ENCODE results near the gene IRF2BP2. TPM values are rescaled to one million over a fixed set of nuclear protein-coding genes. Genes with fewer than 3 reads are reported as not detected.

The IRF2BP2 gene
- total and polyA plus RNA-seq, 2 donors (not counting 1 experiment from before 2014, with no cell fraction given): 126 to 255 TPM

- H3K27me3 ChIP-seq (replicated peaks in 1 of 4; ENCODE audit: control extremely low read depth in 1 of 4, control insufficient read depth in 3 of 4, insufficient read depth in 4 of 4, low read length in 3 of 4): no peaks in the 10 kb centered on the region
- CTCF ChIA-PET: interaction anchor here (0.5 to 10.9 kb wide), 10 partner anchors 11 to 483 kb away, joined by 3 to 157 read pairs (median 4); partner anchors contain the start of gene IRF2BP2
- Mint-ChIP-seq H3K27ac (peak overlapping the region; percentile 95), H3K9me3 (ENCODE audit: insufficient read depth) (no peaks in the 10 kb centered on the region), H3K27me3 (no peaks in the 10 kb centered on the region), H3K4me3 (peak overlapping the region; percentile 90), H3K4me1 (peaks cover 60% of the 10 kb centered on the region)
- H3K79me2 ChIP-seq (ENCODE audit: control insufficient read depth, insufficient read depth, low read length): peaks cover 43% of the 10 kb centered on the region
- H3K4me1 ChIP-seq (ENCODE audit: control insufficient read depth in 2 of 2, insufficient read depth in 2 of 2, low read length in 2 of 2): peaks cover 57 to 63% of the 10 kb centered on the region in 2 donors
- peaks cover 0 to 1% (median 0%) of the 10 kb centered on the region in 3 donors for H3K9me3 ChIP-seq (ENCODE audit: control extremely low read depth in 1 of 3, control insufficient read depth in 2 of 3, insufficient read depth in 1 of 3, low read length in 2 of 3)
- no peak for ATAC-seq (ENCODE audit: low read depth)
- intact Hi-C loops (cut with micrococcal nuclease): loop anchor here (2.0 kb wide), 1 partner anchor 410 kb away; no protein-coding TSS in a partner anchor
- peak overlapping the region; percentile 74 for H2AFZ ChIP-seq (ENCODE audit: insufficient read depth, low read depth, low read length, poor library complexity, severe bottlenecking)
- H3K27ac ChIP-seq (ENCODE audit: low read length in 2 of 2): peak overlapping the region; percentile 83 to 93
- H4K20me1 ChIP-seq (ENCODE audit: control insufficient read depth, insufficient read depth, low read length, poor library complexity, severe bottlenecking): no peaks in the 10 kb centered on the region
- peak; percentile 63 for DNase-seq
- H3K36me3 ChIP-seq (replicated peaks in 1 of 2; ENCODE audit: control extremely low read depth in 1 of 2, control insufficient read depth in 1 of 2, extremely low read depth in 1 of 2, insufficient read depth in 2 of 2, low read length in 1 of 2): no peaks in the 10 kb centered on the region
- H3K9ac ChIP-seq (ENCODE audit: low read length): peak overlapping the region; percentile 70
- 10% methylated on average over 9 of the region's 11 CpGs for whole genome bisulfite sequencing (ENCODE audit: insufficient coverage)
- peak overlapping the region; percentile 85 for H3K4me2 ChIP-seq (replicated peaks; ENCODE audit: low read depth, low read length, poor library complexity, severe bottlenecking)
- peak overlapping the region; percentile 21 to 70 (median 59) for H3K4me3 ChIP-seq (ENCODE audit: control extremely low read depth in 1 of 5, extremely low read depth in 1 of 5, insufficient read depth in 1 of 5, low read depth in 2 of 5, low read length in 4 of 5)
- POLR2A ChIA-PET: interaction anchor here (0.7 to 4.0 kb wide), 5 partner anchors 8 to 411 kb away, joined by 3 to 50 read pairs (median 7); partner anchors contain the start of gene IRF2BP2
- TF ChIP-seq CTCF (IDR thresholded peaks at IDR 0.05) (no peak), EZH2 (IDR thresholded peaks at IDR 0.05; ENCODE audit: borderline replicate concordance, insufficient read depth, low read depth, low read length, poor library complexity, severe bottlenecking) (no peak)
Measured at GRCh38 chr1:234600418-234601281, 9.3 kb downstream of the IRF2BP2 start.
